ENCODE data around the gene PIK3CB.
A peak's percentile ranks its signal among the peaks of the same experiment; 100 is the strongest.

Gene PIK3CB

DNA sequence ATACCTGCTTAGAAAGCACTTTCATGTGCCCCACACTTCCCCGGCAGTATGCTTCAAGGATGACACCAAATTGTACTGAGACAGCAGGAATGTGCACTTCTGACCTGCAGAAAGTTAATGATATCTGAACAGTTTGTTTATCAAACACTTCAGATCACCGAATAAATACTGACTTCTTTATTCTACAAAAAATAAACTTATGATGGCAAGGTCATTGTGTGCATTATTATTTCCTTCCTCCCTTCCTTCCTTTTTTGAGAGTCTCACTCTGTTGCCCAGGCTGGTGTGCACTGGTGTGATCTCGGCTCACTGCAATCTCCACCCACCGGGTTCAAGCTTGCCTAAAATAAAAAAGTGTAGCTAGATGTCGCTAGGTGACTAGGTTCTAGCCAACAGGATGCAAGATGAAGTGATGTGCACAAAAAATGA, 145.8 kb downstream of the PIK3CB start:
- H3F3A ChIP-seq (ENCODE audit: insufficient read depth, low read length): peaks cover 28% of the 10 kb centered on the region
- H3K4me2 ChIP-seq (ENCODE audit: low read depth, low read length): peak overlapping the region; percentile 54; the same call in 1 of the 2 replicates
- 0 out of 2 replicates have a peak overlapping the region, but pooled peaks have one; percentile 2 for H2AFZ ChIP-seq (ENCODE audit: low read length)
- no peak for TF ChIP-seq EZH2phosphoT487 (IDR thresholded peaks at IDR 0.05; ENCODE audit: low read length)
- TF ChIP-seq, protein P1, sequence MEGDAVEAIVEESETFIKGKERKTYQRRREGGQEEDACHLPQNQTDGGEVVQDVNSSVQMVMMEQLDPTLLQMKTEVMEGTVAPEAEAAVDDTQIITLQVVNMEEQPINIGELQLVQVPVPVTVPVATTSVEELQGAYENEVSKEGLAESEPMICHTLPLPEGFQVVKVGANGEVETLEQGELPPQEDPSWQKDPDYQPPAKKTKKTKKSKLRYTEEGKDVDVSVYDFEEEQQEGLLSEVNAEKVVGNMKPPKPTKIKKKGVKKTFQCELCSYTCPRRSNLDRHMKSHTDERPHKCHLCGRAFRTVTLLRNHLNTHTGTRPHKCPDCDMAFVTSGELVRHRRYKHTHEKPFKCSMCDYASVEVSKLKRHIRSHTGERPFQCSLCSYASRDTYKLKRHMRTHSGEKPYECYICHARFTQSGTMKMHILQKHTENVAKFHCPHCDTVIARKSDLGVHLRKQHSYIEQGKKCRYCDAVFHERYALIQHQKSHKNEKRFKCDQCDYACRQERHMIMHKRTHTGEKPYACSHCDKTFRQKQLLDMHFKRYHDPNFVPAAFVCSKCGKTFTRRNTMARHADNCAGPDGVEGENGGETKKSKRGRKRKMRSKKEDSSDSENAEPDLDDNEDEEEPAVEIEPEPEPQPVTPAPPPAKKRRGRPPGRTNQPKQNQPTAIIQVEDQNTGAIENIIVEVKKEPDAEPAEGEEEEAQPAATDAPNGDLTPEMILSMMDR (IDR thresholded peaks at IDR 0.05; ENCODE audit: low read length): peak; percentile 42
- no peaks in the 10 kb centered on the region for H3K36me3 ChIP-seq (replicated peaks; ENCODE audit: insufficient read depth, low read length)
- H3K9ac ChIP-seq (ENCODE audit: low read length): no peak overlapping the region; the same call in 1 of the 2 replicates
- H3K27me3 ChIP-seq (replicated peaks; ENCODE audit: insufficient read depth, low read length): no peaks in the 10 kb centered on the region
- DNase-seq: peak; percentile 79
- peak overlapping the region; percentile 64; the same call in 1 of the 2 replicates for H3K27ac ChIP-seq (ENCODE audit: low read length)
- H3K9me2 ChIP-seq (replicated peaks; ENCODE audit: insufficient read depth, low read length): no peaks in the 10 kb centered on the region
- H4K20me1 ChIP-seq (ENCODE audit: insufficient read depth, low read length): no peaks in the 10 kb centered on the region
- no peaks in the 10 kb centered on the region for H3K79me2 ChIP-seq (ENCODE audit: low read length)
- peak overlapping the region; percentile 15; the same call in 1 of the 2 replicates for H3K4me3 ChIP-seq (ENCODE audit: low read length)
- H3K9me3 ChIP-seq (replicated peaks; ENCODE audit: insufficient read depth, low read length): no peaks in the 10 kb centered on the region
- H3K4me1 ChIP-seq (ENCODE audit: low read length): peaks cover 40% of the 10 kb centered on the region

DNA sequence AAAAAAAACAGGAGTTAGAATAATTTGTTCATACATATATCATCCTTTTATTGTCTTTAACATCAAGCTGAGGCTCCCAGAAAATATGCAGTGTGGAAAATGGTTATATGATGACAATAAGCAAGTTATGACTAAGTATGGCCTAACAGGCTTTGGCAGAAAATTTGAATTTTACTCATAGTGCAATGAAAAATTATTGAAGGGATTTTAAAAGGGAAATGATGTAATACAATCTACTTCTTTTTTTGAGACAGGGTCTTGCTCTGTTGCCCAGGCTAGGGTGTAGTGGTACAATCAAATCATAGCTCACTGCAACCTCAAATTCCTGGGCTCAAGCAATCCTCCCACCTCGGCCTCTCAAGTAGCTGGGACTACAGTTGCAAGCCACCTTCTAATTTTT, 147.5 kb downstream of the PIK3CB start:
- DNase-seq: no peak
- Histone ChIP-seq H3K36me3 (replicated peaks; ENCODE audit: insufficient read depth, low read length) (no peaks in the 10 kb centered on the region), H3K4me3 (ENCODE audit: low read length) (no peak overlapping the region), H3K27me3 (replicated peaks; ENCODE audit: insufficient read depth, low read length) (no peaks in the 10 kb centered on the region), H3K9me3 (replicated peaks; ENCODE audit: insufficient read depth, low read length) (no peaks in the 10 kb centered on the region), H3K27ac (ENCODE audit: low read length) (peak overlapping the region; percentile 90), H3K4me2 (ENCODE audit: low read depth, low read length) (peak overlapping the region; percentile 33; the same call in 1 of the 2 replicates), H3F3A (ENCODE audit: insufficient read depth, low read length) (peaks cover 28% of the 10 kb centered on the region), H2AFZ (ENCODE audit: low read length) (no peak overlapping the region), H3K79me2 (ENCODE audit: low read length) (no peaks in the 10 kb centered on the region), H4K20me1 (ENCODE audit: insufficient read depth, low read length) (no peaks in the 10 kb centered on the region), H3K9me2 (replicated peaks; ENCODE audit: insufficient read depth, low read length) (no peaks in the 10 kb centered on the region), H3K4me1 (ENCODE audit: low read length) (peaks cover 35% of the 10 kb centered on the region), H3K9ac (ENCODE audit: low read length) (peak overlapping the region; percentile 30; the same call in 1 of the 2 replicates)
- TF ChIP-seq EZH2phosphoT487 (IDR thresholded peaks at IDR 0.05; ENCODE audit: low read length): no peak
- no peak for TF ChIP-seq EZH2 (optimal IDR thresholded peaks at IDR 0.05; ENCODE audit: low read depth, low read length)
- TF ChIP-seq, protein P1 (IDR thresholded peaks at IDR 0.05; ENCODE audit: low read length): no peak

DNA sequence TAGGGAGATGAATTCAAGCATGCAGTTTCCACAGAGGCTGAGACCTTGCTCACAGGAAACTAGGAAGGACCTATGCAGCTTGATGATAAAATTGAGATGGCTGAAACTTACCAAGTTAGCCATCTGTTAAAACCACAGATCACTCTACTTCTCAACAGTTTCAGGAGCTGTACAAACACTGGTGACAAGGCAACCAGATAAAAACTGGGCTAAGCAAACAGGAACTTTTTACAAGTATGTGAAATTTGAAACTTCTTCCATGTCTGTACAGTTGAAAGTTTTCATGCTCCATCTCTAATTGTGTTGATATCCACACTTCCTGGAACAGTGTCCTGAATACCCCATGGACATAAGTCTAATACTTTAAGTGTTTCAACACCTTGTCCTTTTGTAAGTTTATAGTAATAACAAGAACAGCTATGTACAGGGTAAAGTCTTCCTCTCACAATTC, 147.9 kb downstream of the PIK3CB start:
- H3K9me3 ChIP-seq (replicated peaks; ENCODE audit: insufficient read depth, low read length): no peaks in the 10 kb centered on the region
- no peaks in the 10 kb centered on the region for H4K20me1 ChIP-seq (ENCODE audit: insufficient read depth, low read length)
- H3K79me2 ChIP-seq (ENCODE audit: low read length): no peaks in the 10 kb centered on the region
- no peak overlapping the region for H2AFZ ChIP-seq (ENCODE audit: low read length)
- H3K9me2 ChIP-seq (replicated peaks; ENCODE audit: insufficient read depth, low read length): no peaks in the 10 kb centered on the region
- peaks cover 28% of the 10 kb centered on the region for H3F3A ChIP-seq (ENCODE audit: insufficient read depth, low read length)
- H3K36me3 ChIP-seq (replicated peaks; ENCODE audit: insufficient read depth, low read length): no peaks in the 10 kb centered on the region
- H3K9ac ChIP-seq (ENCODE audit: low read length): peak overlapping the region; percentile 30; the same call in 1 of the 2 replicates
- H3K4me3 ChIP-seq (ENCODE audit: low read length): no peak overlapping the region
- peaks cover 35% of the 10 kb centered on the region for H3K4me1 ChIP-seq (ENCODE audit: low read length)
- no peaks in the 10 kb centered on the region for H3K27me3 ChIP-seq (replicated peaks; ENCODE audit: insufficient read depth, low read length)
- peak overlapping the region; percentile 33 for H3K4me2 ChIP-seq (ENCODE audit: low read depth, low read length)
- H3K27ac ChIP-seq (ENCODE audit: low read length): peak overlapping the region; percentile 90
- TF ChIP-seq EZH2phosphoT487 (IDR thresholded peaks at IDR 0.05; ENCODE audit: low read length) (no peak), EZH2 (optimal IDR thresholded peaks at IDR 0.05; ENCODE audit: low read depth, low read length) (no peak)
- TF ChIP-seq, protein P1 (IDR thresholded peaks at IDR 0.05; ENCODE audit: low read length): no peak
- DNase-seq: peak; percentile 91
